Measurements from ENCODE around the gene NUTF2.
"Not testable (repeated sequence)": the region's sequence is repeated elsewhere in the genome, so short reads cannot be mapped to it uniquely, and the experiment has no call there.

NUTF2 gene

DNA sequence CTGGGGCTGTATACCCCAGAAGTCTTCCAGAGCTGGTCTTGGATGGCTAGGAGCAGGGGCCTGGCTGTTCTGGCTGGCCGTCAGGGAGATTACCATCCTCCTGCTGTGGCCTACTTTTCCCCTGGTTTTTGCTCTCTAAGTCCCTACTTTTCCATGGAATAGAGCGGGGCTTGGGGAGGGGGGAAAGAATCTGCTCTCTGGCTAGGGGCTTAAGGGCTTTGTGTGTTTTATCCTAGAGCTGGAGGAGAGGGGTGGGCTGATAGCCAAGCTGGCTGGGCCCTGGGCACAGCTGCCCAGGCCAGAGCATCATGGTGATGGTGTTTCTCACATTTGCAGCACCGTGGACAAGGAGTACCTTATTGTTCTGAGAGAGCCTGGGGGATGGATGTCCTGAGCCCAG, 41.6 kb downstream of the NUTF2 start:
- DNase-seq, result no peak

DNA sequence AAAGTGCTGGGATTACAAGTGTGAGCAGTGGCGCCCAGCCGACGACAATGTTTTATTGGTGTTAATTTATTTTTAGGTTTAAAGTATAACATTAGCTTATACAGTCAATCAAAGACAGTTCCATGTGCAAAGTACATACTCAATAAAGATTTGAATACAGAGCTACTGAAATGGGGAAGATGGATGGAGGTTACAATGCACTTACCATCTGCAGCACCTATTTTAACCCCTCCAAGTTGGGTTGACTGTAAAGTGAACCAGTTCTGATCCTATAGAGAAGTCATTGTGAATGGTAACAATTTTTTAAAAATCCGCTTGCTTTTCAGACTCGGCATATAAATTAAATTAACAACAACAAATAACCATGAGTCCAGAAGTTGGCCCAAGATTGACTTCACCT, 45.6 kb downstream of the NUTF2 start:
- DNase-seq, result no peak

DNA sequence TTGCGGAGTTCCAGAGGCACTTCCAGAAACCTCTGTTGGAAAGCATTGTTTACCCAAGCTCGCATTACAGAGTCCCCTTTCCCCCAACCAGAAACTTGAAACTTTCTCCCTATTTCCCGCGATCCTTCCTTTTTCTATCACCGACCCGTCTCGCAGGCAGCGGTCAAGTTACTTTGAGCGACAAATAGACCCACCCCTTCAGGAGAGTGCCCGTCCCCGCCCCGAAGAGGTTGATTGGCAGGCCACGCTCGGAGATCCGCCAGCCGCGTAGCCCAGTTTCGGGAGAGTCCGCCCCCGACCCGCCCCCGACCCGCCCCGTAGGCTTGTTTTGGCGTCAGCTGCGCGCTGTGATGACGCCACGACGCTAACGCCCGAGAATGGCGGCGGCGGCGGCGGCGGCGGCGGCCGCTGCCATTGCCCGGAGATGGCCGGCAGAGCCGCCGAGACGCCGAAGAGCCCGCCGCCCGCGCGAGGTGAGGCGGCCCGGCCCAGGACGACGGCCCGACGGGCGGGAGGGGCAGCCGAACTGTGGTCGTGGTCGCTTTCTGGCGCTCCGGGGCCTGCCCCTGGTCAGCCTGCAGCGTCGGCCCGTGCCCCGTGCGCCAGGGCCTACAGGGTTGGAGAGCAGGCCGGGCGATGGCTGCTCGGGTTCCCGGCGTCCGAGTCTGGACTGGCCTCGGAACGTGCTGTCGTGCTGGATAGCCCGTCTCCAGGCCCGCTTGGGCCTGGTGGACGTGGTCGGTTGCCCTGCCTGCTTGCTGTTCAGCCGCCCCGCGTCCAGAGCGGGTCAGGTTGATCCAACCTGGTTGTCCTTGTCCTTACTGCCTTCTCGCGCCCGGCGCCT, 46.4 kb downstream of the NUTF2 start, which contains the start of gene PSKH1:
Gene PSKH1 (plus strand): TSS at position 356 of the 844 bp plus-strand sequence. CDS start 15,496 bp downstream, outside the sequence.
- peak; percentile 88 to 91 for DNase-seq

DNA sequence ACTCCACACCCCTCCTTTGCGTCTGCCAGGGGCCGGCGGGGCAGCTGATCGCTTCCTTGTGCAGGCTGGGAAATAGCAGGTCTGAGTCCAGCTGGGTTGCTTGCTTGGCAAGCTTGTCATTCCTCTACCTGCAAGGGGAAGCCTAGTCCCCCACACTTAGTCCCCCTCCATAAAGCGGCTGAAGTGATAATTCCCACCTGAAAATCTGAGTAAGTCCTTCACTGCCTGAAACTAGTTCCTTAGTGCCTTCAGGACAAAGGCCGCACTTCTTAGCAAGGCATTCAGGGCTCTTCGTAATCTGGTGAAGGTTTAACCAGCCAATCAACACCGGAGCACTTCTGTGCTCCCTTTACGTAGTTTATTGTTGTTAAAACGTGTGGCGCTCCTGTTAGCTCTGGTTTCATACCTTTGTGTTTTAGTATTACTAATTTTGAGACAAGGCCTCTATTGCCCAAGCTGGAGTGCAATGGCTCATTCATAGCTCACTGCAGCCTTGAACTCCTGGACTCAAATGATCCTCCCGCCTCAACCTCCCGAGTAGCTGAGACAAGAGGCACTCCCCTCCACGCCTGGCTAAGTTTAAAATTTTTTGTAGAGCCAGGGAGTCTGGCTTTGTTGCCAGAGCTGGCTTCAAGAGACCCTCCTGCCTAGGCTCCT, 47.1 kb downstream of the NUTF2 start:
- no peak for DNase-seq

DNA sequence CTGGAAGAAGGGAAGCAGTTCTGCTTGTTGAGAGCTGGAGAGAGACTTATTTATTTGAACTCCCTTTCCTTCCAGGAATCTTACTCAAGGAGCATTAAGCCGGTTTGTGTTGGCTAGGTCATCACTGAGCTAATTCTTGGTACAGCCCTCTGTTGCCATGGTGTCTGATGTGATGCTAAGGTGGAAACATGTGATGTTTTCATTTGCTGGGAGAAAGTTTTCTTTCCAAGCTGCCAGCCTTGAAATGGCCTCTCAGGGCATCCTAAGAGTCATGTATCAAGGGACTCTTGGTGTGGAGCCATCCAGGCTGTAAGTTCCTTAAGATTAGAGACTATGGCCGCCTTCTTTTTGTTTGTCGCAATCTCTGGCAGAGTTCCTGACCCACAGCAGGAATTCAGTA, 50.5 kb downstream of the NUTF2 start:
- no peak for DNase-seq

DNA sequence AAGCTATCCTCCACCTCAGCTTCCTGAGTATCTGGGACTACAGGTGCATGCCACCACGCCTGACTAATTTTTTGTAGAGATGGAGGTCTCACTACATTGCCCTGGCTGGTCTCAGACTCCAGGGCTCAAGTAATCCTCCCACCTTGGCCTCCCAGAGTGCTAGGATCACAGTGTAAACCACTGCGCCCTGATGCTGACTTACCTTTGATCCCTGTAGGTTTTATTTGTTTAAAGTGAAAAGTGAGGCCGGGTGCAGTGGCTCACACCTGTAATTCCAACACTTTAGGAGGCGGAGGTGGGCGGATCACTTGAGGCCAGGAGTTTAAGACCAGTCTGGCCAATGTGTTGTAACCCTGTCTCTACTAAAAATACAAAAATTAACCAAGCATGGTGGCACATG, 55.0 kb downstream of the NUTF2 start:
- DNase-seq, result no peak

DNA sequence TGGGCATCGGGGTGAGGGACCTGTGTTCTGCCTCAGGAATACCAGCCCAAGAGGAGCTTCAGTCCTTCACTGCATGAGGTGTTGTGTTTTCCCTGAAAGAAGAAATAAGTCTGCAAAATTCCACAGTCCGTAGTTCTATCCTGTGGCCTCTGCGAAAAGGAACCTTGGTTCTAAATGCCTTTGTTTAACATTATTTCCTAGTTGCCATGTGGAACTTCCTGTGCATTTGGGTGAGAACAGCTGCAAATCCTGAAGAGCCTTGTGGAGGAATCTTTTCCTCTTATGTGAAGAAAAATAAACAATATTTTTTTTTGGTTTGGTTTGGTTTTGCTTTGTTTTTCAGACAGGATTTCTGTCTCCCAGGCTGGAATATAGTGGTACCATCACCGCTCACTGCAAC, 56.1 kb downstream of the NUTF2 start:
- DNase-seq, result no peak

DNA sequence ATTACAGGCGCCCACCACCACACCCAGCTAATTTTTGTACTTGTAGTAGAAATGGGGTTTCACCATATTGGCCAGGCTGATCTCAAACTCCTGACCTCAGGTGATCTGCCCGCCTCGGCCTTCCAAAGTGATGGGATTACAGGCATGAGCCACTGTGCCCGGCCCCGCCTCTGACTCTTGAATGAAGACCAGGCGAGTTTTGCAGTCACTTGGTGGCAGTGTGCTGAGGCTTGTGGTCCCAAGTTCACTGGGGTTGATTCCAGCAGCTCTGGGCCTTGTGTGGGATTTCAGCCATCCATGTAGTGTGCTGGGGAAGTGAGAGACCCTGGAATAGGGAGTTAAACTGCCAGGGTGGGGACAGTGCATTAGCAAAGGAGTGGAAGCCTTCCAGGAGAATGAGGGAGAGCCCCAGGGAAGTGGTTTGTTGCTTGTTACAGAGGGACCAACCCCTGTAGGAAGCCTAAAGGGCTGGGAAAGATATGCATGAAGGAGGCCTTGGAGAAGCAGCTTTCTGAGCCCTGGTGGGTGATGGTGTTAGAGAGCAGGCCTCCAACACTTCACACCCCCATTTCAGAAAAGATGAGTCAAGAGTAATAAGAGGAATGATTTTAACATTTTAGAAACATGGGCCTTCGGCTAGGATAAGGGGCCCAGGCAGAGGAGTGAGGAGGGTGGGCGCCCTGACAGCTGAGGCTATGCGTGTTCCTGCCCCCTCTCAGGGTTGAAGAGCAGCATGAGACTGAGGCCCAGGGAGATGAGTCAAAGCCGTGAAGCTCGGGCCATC, 60.9 kb downstream of the NUTF2 start:
- no peak for DNase-seq

DNA sequence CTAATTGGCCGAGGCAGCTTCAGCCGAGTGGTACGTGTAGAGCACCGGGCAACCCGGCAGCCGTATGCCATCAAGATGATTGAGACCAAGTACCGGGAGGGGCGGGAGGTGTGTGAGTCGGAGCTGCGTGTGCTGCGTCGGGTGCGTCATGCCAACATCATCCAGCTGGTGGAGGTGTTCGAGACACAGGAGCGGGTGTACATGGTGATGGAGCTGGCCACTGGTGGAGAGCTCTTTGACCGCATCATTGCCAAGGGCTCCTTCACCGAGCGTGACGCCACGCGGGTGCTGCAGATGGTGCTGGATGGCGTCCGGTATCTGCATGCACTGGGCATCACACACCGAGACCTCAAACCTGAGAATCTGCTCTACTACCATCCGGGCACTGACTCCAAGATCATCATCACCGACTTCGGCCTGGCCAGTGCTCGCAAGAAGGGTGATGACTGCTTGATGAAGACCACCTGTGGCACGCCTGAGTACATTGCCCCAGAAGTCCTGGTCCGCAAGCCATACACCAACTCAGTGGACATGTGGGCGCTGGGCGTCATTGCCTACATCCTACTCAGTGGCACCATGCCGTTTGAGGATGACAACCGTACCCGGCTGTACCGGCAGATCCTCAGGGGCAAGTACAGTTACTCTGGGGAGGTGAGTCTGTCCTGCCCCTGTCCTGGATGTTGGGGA, 62.5 kb downstream of the NUTF2 start:
- no peak for DNase-seq

DNA sequence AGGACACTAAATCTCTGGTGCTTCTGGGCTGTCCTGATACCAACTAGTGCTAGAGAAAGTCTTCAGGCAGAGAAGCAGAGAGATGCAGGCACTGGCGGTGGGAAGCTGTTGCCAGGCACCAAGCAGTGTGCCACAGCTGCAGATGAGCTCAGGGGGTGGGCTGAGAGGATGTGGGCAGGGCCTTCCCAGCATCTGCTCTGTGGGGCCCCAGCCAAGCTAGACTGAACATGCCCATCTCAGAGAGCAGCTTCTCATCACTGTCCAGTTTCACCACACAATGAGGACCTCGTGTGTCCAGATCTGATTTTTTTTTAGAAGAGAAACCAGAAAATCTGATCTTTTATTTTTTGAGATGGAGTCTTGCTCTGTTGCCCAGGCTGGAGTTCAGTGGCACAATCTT, 63.4 kb downstream of the NUTF2 start:
- DNase-seq, result no peak

DNA sequence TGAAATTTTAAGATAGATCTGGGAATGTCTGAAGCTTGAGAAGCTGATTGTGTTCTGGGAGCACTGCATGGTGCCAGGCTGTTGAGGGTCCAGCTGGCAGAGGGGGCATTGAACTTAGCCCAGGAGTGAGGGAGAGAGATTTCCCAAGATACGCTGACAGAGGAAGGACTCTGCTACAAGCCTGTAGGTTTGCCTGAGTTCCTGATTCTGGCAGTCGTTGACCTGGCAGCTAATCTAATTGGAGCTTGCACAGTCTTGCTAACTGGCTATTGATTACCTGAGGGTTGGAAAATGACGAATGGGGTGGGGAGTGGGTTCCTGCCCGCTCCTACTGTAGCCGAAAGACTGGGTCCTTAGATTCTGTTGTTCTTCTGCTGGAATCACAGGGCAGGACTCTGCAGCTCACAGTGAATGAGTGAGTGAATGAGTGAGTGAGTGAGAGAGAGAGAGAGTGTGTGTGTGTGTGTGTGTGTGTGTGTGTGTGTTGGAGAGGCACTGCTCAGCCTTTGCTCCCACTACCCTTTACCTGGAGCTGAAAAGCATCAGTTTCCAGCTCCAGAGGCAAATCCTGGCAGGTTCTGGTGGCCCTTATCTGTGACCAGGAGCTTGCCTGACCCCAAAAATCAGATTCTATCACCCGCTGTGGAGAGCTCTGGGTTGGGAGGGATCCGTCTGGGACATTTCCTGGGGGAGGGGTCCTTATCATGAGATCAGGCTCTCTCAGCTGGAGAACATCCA, 68.2 kb downstream of the NUTF2 start:
- no peak for DNase-seq

DNA sequence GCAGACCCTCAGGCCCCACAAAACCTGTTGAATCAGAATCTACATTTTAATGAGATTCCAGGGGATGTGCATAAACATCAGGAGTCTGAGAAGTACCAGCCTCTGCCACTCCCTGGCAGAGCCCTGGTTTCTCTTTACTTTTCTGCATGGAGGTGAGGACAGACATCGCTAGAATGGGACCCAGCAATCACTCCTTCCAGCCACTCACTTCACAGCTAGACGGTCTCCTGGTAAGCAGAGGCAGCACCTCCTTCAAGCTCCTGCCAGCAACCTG, 68.7 kb downstream of the NUTF2 start:
- not testable (repeated sequence) for DNase-seq

DNA sequence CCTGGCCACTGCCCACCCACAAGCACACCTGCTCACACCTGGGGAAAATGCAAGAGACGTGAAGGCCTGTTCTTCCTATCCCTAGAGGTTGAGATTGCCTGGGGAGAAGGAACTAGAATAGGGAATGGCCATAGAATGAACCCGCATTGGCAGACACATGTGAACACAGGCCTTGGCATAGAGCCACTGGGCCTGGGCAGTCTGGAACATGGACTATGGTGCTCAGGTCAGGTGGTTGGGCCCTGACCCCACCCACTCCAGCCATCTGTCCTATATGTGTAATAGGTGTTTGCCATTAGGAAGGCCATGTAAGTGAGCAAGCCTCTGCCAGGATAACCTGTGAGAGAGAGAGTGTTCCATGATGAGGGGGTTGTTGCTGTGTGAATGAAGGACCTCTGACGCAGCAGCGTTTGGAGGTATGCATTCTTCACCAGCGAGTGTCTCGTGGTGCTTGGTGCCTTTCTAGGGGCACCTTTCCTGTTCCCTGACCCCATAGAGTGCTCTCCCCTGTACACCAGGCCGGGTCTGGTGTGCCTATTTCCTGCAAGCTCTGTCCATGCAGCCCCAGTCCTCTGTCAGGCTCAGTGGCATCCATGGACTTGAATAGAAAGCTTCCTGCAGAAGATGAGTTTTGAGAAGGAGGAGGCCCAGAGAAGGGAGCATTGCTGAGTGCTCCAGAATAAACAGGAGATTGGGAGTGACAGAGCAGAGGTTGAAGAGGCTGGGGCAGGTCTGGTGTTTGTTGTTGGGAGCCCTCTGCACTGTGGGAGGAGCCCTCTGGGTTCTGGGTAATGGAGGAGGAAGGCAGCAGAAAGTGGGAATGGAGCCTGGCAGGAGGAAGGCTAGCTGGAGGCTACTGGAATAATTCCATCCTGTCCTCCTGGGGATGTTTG, 69.3 kb downstream of the NUTF2 start:
- DNase-seq, result no peak

DNA sequence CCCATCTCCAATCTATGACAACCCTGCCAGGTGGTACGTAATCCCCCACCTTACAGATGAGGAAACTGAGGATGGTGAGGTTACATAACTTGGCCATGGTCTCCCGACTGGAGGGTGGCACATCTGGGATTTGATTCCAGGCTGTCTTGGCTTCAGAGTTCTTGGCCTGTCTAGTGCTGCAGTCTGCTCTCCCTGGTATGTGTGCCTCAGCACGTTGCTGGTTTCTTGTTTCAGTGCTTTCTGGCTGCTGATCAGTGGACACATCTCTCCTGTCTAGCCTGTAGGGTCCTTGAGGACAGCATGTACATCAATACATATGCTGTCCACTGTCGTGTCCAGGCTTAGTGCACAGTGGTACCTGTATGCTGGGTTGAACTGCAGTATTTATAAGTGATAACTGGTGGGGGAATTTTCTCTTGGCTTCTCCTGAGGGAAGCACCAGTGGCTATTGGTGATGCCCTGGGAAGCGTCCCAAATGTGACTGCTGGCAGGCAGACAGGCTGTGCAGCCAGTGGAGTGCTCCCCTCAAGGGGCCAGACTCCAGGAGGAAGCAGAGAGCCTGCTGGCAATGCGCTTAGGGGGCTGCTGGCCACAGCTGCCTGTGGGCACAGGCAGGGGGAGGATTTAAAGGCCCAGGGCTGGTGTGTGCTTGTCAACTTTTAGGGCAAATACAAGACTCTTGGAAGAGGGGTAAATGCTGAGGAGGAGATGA, 70.6 kb downstream of the NUTF2 start:
- DNase-seq, result no peak

DNA sequence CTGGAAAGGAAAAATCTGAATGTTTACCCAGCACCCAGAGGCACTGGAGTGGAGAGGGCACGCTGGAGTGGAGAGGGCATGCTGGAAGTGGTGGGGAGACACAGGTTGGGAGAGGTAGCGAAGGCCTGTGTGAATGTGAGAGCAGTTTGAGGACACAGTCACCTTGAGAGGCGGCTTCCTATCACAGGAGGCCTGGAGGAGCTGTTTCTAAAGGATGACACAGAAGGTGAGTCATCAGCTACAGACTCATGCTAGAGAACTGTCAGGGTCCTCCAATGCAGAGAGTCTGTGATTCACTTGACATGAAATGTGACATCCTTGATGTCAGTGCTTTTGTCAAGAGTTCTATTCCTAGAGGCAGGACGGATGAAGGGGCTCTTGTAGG, 71.1 kb downstream of the NUTF2 start:
- DNase-seq, result no peak

DNA sequence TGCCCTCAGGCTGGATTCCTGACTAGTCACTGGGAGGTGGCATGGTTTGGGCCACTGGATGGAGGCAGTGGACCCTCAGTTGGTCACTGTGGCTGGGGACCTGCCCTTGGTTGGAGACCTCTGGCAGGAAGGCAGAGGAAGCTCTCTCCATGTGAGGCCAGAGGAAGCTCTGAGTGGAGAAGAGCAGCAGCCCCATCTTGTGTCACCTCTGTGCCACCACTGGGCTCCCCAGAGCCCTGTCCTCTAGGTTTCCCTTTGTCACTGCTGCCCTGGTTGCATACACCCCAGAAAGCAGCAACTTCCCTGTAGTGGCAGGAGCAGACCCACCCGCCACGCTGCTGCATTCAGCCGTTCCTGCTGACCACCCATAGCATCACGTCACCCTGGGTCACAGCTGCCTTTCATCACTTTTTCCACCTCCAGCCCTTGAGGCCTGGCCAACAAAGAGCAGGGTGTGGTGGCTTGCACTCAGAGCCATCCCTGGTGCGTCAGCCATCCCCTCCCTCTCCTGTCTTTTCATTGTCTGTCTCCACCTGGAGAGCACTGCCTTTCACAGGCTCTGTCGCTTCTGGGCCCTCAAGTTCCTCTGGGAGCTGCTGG, 73.0 kb downstream of the NUTF2 start:
- DNase-seq, result peak in 1 of 2 experiments; percentile 19
